Sigmoid colon (tissue), 4 donors: ENCODE results near the gene IRF2BPL.

ENCODE experiments used
- EP300 ChIP-seq, 4 donors: sonication (generic); formaldehyde crosslinking; IDR thresholded peaks; one replicate each; pipeline ENCODE4 v1.6.1; 2017; ENCODE audit warnings: antibody characterized with exemption in 4 of 4
- POLR2A ChIP-seq, 2 donors: fragments of 450-650 bp; IDR thresholded peaks; one replicate each; pipeline ENCODE4 v1.6.1; 2016; ENCODE audit warnings: antibody characterized with exemption in 2 of 2, mild to moderate bottlenecking in 2 of 2, moderate library complexity in 2 of 2
- POLR2AphosphoS5 ChIP-seq, 4 donors: sonication (generic); formaldehyde crosslinking; IDR thresholded peaks; one replicate each; pipeline ENCODE4 v1.6.1; 2017; ENCODE audit warnings: antibody characterized with exemption in 4 of 4
- TF ChIP-seq, protein P1 (sequence below), 4 experiments: fragments of 450-650 bp in 3 of 4; fragments of 200-600 bp in 1 of 4; IDR thresholded peaks; one replicate each; pipeline ENCODE4 v1.5.1; 2016 to 2019; ENCODE audit warnings: antibody characterized with exemption in 4 of 4, mild to moderate bottlenecking in 3 of 4, moderate library complexity in 2 of 4

DNA sequence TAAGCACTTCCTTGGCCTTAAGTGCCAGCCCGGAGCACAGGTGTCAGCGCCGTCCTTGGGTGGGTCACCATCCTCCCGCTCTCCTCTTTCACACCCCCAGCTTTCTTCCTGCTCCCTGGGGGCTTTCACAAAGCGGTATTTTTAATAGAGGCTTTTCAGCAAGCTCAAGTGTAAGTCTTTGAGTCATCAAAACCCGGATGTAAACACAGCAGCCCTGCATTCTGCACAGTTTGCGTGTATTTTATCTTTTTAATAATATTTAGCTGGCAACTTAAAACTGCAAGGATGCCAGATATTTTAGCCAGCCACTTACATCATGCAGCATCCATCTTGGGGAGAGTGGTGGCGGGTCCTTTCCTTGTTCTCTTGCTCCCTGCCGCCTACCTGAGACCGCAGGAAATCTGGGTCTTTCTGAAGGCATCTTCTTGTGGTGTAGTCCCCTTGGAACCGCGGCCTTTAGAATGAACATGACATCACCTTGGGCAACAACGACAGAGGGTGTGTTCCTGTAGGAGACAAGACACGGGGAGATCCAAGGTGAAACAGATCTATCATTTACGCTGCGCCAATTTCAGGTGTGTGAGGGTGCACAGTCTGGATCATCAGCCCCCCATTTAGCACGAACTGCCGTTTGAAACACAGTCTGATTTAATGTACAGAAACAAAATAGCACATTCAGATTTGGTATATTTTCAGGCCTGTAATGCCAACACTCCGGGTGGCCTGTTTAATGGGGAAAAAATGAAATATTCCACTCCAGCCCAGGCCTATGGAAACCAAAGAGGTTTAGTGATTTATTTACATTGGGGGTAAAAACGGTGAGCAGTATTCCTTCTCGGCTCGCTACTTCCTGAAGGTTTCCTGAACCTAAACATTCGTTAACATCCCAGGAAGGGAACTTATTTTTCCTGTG lies 12.5 kb upstream of the IRF2BPL start:
- TF ChIP-seq EP300 (IDR thresholded peaks at IDR 0.05), result no peak
- TF ChIP-seq, protein P1, sequence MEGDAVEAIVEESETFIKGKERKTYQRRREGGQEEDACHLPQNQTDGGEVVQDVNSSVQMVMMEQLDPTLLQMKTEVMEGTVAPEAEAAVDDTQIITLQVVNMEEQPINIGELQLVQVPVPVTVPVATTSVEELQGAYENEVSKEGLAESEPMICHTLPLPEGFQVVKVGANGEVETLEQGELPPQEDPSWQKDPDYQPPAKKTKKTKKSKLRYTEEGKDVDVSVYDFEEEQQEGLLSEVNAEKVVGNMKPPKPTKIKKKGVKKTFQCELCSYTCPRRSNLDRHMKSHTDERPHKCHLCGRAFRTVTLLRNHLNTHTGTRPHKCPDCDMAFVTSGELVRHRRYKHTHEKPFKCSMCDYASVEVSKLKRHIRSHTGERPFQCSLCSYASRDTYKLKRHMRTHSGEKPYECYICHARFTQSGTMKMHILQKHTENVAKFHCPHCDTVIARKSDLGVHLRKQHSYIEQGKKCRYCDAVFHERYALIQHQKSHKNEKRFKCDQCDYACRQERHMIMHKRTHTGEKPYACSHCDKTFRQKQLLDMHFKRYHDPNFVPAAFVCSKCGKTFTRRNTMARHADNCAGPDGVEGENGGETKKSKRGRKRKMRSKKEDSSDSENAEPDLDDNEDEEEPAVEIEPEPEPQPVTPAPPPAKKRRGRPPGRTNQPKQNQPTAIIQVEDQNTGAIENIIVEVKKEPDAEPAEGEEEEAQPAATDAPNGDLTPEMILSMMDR (IDR thresholded peaks at IDR 0.05), result no peak
- no peak for TF ChIP-seq POLR2A (IDR thresholded peaks at IDR 0.05)
- TF ChIP-seq POLR2AphosphoS5 (IDR thresholded peaks at IDR 0.05), result no peak
